CD4-positive, alpha-beta T cell treated with Interleukin-21 for 1 hour (primary cell): ENCODE data around the gene SST.
"Not testable (repeated sequence)": the region's sequence is repeated elsewhere in the genome, so short reads cannot be mapped to it uniquely, and the experiment has no call there.

Experiments
- DNase-seq: peaks from one replicate; pipeline ENCODE4 v3.0.0-alpha.2; 2020

Gene SST

DNA sequence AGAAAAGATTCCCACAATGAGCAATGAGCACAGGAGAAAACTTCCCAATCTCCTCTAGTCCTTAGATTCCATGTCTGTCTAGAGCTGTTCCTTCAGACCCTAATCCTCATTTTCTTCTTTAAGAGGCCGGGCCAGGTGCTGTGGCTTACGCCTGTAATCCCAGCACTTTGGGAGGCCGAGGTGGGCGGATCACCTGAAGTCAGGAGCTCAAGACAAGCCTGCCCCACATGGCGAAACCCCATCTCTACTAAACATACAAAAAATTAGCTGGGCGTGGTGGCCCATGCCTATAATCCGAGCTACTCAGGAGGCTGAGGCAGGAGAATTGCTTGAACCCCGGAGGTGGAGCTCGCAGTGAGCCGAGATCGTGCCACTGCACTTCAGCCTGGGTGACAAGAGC, 11.6 kb upstream of the SST start:
- not testable (repeated sequence) for DNase-seq

DNA sequence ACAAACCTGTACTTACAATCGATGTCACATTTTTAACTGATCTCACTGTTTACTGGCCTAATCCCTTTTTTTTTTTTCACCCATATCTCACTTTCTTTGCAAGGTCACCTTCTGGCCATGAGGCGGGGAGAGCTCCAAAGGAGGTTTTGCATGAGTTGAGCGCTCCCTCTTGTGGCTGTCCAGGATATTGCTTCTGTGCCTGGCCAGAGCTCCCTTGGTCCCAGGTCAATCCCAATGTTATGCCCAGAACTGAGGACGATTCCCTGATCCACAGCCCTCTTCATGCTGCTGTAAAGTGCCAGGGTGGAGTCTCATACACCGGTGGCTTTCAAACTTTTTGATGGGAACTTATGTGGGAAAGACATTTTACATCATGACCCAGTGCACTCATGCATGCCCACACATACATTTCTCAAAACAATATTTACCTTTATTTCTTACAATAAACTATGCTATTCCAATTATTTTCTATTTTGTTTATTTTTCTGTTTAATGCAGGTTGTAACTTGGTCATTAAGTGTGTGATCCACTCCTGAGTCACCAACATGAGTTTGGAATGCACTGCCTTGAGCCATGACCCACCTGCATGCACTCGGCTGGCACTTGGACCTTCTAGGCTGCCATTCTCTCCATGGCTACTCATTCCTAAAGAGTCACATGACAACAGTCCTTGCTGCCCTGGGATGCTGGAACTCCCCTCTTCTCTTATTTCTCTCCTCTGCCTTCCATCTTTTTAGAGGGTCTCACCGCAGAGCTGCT, 9.6 kb upstream of the SST start:
- DNase-seq, result peak; percentile 63

DNA sequence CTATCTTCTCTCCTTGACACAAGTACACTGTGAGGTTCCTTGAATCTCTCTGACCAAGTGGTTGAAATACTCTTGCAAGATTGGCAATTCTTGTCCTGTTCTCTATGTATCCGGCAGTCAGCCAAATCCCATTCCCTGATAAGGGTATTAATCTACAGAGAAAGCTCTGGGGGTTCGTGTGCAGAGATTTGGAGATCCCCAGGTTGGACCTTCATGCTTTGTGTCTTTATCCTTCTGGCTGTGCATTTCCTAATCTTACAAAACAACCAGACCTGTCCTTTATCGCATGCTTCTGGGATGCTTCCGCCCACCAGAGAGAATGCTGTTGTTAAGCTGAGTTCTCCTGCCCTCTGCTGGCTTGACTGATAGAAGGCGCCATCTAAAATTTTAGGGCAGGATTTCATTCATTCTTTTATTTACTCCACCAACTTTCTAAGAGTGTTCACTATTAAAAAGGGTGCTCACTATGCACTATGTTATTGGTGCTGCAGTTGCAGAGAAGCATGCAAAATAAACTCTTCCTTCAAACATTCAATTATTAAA, 8.6 kb upstream of the SST start:
- peak; percentile 20 for DNase-seq

DNA sequence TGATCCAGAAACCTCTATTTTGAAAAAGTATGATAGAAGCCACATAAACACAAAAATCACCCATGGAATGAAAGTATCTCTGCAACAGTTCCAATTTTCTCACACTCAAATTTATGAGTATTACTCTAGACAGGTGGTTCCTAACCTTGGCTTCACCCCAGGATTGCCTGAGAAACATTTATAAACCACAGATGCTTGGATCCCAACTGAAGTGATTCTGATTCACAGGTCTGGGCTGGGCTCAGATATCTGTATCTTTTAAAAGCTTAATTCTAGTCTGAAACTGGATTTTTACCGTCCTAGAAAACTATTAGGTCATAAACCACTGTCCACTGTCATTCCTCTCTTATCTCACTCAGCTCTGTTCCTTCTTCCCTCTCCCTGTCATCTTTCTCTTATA, 7.4 kb upstream of the SST start:
- no peak for DNase-seq

DNA sequence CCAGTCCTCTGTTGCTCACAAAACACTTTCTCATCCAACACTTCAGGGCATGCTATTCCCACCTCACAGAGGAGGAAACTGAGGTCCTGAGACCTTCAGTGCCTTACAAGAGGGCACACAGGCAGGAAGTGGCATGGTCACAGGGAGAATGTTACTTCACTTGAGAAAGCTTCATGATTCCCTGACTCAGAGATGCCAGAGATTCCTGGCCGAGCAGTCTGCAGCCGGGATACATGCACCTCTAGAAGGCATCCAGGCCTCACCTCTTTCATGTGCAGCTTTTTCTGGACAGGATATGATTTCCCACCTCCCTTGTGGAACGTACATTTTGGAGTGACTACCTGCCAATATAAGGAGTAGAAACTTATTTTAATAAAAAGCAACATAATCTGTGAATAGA, 2.8 kb upstream of the SST start:
- DNase-seq, result no peak

DNA sequence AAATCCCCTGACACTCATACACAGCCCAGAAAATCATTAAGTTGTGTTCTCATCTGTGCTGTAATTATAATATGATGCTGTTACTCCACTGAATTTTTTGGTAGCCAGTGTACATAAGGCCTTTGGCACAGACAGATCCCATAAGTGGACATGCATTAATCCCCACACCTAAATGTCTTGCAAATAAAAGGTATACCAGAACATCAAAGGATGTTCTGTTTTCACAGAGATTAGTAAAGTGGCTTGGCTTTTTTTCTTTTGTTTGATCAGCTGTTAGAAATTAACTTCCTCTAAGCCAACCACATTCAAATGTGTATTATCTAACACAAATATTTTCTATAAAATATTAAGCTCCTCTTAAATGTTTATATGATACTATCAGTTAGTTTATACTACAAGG, 2.7 kb downstream of the SST start:
- DNase-seq, result no peak

DNA sequence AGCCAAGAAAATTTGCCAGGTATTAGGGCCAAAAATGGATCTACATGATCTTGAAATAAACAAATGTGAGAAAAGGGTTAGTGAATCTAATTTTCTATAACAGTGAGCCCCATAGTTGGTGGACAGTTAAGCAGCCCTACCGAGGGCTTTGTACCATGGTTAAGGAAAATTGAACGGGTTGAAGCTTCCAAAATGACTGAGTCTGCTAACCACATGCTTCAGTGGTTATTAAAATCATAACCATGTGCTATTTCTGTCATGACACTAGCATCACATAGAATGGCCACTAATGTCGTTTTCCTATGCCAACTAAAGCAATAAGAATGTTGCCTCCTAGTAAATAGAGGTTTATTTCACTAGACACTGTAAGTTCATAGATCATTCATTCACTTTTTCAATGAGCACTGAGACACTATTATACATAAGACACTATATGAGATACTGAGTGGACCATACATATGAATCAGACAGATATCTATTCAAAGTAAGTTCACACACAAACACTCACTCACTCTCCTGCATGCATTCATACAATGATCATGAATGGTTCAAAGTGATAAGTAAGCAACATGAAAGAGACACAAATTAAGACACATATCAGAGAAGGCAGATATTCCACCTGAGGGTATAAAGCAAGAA, 4.3 kb downstream of the SST start:
- DNase-seq, result no peak

DNA sequence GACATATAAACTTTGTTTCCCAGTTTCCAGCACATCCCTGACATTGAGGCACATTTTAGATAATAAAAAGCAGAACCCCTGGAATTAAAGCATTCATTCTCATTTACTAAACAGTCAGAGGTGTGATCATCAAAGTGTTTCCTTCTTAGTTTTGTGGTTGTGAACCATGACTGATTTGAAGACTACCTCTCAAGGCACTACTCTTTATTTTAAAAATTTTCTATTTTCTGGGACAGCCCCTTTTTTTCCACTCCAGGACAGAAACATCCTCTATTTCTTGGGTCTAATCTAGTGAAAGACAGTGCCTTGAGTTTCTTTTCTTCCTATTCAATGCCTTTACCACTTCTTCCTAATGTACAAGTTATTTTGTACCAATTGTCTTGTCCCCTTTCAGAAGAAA, 5.2 kb downstream of the SST start:
- DNase-seq, result no peak

DNA sequence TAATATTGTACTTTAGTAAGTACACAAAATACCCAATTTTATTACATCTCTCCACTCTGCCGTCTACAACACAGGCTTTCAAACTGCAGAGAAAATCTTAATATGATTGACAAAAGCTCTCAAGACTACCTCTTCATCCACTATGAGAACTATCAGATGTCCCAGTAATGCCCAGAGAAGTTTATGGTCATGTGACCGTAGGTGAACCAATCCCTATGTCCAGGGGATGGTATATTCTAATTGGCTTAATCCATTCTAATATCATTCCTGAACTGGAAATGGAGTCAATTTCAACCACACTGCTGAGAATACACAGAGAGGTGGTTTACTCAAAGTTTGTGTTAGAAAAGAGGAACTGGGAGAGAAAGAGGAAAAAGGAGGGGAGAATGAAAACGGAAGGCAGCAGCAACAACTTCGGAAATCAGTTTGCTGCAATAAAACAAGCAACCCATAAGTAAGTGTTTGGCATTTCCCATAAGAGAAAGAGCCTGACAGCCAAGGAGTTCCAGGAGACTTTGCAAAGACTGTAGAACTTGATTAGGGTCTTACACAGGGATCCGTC, 7.3 kb downstream of the SST start:
- DNase-seq, result no peak

DNA sequence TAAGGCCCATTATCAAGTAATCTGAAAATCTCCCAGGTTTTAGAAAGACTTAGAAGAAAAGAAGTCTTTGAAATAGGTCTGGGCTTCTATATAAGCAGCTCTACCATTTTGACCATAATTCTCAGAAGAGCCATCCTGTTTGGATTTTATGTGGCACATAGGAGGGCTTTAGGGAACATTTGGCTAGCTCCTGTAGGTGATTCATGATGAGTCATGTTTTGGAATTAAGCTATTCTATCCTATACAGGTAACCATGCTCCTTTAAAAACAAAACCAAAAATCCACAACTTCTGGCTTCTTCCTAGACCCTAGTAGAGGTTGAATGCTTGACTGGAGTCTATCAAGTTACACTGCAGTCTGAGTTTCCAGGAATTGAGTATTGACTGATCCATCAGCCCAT, 8.9 kb downstream of the SST start:
- DNase-seq, result no peak

DNA sequence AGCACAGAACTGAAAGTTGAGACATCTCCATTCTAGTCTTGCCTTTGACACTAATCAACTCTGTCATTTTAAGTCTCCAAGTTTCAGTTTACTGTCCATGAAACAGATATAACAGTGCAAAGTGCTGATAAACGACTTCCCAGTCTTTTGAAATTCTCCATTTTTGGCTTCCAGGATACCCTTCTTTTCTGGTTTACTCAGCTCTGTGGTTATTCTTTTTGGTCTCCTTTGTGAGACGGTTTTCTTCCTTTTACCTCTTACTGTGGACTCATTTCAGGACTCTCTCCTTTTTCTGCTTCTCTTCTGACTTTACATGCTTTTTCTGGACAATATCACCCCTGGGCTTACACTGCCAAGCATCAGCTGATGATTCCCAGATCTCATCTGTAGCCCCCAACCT, 18.9 kb downstream of the SST start:
- no peak for DNase-seq

DNA sequence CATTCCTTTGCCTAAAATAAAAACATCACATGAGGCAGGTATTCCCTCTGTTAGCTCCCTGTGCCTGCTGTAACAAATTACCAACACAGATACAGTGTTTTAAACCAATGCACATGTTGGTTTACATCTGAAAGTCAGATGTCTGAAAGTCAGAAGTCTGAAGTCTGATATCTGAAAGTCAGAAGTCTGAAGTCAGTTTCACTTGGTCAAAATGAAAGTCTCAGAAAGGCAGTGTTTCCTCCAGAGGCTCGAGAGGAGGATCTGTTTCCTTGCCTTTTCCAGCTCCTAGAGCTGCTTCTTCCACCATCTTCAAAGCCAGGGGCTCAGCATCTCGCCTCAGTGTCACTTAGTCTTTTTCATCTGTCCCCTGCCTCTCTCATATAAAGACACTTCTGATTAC, 22.0 kb downstream of the SST start:
- DNase-seq, result no peak

DNA sequence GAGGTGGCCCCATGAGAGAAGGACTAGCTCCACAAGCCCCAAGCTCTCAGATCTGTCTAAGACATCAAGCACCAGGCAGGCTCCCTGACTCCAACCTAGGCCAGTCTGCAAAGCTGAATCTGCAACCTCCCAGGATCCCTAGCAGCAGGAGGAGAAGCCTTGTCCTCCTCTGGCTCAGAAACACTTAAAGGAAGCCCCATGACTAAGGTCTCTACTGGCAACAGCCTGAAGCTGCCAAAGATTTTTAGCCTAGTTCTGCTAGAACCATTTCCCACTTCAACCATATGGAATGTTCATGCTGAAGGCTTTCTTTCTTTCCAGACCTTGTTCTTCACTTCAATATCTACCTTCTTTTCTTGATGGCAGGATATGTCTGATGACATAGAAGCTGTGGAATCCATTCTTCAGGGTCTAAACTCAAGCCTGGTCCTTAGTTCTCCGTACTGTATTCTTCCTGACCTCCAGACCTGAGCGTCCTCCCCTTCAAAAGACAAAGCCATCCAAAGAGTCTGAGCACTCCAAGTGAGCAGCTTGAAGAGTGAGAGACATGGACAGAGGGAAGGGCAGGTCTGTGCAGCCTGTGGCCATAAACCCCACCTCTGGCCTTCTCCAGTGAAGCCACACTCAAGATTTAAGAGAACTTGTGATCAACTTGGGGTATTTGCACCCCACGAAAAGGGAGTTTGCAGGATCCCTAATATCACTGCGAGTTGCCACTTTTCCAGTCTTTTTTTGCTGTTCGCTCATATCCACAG, 23.1 kb downstream of the SST start:
- DNase-seq, result no peak

DNA sequence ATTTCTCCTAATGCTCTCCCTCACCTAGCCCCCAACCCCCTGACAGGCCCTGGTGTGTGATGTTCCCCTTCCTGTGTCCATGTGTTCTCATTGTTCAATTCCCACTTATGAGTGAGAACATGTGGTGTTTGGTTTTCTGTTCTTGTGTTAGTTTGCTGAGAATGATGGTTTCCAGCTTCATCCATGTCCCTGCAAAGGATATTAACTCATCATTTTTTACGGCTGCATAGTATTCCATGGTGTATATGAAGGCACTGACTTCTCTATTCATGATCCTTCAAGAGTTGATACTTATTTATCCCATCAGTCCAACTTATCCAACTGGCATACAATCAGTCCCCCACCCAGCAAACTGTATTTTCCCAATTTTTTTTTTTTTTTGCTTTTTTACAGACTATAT, 24.8 kb downstream of the SST start:
- not testable (repeated sequence) for DNase-seq

DNA sequence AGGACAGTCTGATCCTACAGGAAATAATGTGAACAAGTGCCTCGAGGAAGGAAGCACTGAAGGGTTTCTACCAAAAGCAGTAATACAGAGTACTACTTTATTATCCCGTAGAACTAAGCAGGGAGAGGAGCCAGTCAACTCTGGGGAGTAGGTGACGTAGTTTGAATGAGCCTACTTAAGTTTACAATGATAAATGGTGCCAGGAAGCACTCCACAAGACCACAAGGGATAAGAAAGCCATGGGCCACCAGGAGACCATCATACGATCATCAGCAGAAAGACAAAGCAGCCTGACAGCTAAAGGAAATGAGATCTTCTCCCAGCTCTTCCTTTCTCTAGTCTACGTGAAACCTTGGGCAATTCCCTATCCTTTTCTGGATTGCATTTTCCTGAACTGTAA, 27.3 kb downstream of the SST start:
- DNase-seq, result no peak

DNA sequence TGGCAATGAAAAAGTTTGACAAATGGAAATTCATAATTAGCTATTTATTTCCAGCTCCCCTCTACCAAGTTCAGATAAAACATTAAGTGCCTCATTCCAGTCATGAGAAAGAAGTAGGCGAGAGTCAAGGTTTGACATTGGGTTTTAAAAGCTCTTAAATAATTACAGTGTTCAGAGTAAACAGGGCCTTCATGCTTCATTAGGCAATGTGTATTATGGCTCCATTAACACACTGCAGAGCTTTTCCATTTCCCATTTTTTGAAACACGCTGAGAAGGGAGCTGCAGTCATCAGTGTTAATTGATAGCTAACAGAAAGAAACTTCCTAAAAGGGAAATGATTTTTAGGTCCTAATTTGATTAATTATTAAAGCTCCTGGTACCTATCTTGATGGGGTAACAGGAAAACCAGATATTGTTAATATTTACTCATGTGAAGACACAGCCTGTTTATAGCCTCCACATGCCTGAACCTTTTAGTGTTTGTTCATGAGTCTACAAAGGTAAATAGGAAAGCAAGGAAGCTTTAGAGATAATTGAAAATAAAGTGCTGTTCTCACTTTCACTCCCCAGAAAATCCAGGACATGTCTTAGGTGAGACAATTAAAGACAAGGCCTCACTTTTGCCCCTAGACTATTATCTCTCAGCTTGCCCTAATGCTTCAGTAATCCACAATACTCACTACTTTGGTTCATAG, 28.7 kb downstream of the SST start:
- DNase-seq, result no peak

DNA sequence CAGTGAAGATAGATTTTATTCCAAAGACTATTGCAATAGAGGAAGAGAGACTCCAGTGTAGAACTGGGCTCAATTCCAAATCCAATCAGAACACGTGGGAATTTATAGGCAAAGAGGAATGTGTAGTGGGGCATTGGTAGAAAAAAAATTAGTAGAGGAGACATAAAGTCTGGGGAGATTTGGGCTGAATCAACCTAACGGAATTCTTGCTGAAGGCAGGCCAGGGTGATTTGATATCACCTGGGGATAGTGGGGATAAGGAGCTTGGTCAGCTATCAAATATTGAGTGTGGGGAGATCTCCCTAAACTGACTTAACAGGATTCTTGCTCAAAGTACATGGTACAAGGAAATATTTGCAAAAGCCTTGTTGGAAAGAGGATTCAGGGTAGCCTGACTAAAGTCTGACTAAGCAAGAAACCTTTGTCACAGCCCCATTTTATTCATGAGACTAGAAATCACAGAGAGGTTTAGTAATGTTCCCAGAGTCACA, 29.6 kb downstream of the SST start:
- no peak for DNase-seq

DNA sequence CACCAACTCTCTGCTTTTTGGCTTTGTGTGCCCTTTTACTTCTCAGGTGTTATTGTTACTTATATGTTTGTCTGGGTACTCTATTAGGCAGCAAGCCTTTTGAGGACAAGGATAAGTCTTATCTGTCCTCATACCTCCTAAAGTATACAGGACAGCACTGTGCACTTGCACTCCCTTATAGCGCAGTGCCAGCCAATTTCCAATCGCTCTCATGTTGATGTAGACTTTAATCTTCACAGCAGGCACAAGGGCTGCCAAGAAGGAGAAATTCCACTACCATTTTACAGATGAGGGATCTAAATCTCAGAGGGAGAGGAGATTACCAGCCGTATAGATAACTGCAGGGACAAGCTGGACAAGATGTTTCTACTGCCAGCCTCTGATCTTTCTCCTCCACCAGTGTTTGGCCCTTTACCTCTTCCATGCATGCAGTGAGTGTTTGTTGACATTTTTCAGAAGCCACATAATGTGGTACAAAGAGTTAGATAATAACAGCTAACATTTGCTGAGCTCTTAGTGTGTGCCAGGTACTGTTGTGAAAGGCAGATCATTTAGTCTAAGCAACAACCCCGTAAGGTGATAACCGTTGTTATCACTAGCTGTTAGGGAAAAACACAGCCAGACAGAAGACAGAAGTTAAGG, 30.1 kb downstream of the SST start:
- DNase-seq, result no peak

DNA sequence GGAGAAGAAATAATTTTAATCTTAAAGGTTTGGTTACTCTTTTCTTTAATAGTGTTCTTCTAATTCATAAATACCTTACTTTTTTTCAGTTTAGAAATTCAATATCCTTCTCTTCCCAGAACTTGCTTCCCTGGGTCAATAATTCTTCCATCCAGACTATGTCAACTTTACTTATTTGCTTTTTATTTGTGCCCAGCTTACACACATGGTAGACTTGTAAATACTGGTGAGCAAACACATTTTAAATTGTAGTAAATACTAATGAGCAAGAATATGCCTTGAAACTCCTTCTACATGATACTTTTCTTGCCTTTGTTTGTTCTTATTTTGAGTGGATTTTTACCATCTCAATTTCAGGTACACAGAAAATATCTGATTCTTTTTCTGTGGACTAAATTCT, 33.7 kb downstream of the SST start:
- no peak for DNase-seq

DNA sequence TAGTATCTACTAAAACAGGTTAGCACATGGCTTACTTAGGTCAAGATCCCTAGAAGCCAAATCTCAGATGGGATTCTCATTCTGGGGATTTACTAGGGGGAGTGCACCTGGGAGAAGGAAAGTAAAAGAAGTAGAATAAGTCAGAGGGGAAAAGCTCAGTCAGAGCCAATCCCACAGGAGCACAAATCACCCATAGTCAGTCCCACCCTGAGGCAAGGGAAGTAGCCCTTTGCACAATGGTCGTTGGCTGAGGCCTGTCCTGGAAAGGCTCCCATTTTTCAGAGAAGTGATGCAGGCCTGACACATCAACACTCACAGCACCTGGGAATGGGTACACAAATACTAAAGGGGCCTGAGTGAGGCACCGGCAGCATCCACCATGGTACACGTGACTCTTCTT, 39.8 kb downstream of the SST start:
- no peak for DNase-seq

DNA sequence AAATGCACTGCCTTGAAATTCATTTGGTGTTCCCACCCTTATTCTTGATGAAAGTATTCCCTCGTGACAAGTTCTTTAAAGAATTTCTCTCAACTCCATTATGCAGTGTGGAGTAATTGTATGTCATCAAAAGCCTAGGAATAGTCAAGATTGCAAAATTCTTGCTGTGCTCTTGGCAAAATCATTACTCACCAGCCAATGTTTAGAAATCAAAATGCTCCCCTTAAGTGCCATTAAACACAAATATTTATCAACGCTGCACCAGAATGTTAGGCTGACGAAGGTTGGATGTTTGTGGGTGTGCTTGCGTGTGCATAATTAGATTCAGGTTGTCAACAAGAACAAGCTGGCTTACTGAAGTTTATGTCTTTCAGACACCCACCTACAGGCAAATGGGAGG, 40.5 kb downstream of the SST start:
- no peak for DNase-seq

DNA sequence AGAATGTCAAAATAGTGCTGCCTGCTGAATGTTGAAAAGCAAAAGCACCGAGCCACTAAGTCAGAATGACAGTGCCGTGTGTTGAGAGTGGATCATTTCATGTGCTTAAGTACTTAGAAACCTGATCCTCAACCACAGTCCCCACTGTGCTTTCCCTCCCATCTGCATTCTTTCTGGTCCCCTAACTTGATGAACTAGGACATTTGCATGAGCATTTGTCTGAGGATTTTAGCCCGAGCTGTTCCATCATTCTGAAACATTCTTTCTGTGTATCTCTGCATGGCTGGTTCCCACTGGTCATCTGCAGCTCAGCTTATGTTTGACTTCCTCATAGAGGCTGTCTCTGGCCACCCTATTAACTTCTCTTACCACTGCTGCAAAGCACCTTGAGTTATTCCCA, 42.0 kb downstream of the SST start:
- no peak for DNase-seq
